CD8-positive, alpha-beta memory T cell (primary cell): Measurements from ENCODE around the gene MAP3K19. TPM values are rescaled to one million over a fixed set of nuclear protein-coding genes. Genes with fewer than 3 reads are reported as not detected.

Experiments used
- CTCF ChIA-PET: fragments of 350-600 bp; sonication (Branson Sonifier 250); formaldehyde crosslinking; loops from one replicate; lab custom pipeline; 2021; ENCODE audit warnings: antibody characterized with exemption; lab: Charles Lee
- POLR2A ChIA-PET: fragments of 350-600 bp; sonication (Branson Sonifier 250); formaldehyde crosslinking; loops from one replicate; lab custom pipeline; 2021; ENCODE audit warnings: antibody characterized with exemption; lab: Charles Lee
- DNase-seq, 5 donors: peaks; one replicate each; pipeline versions ENCODE4 v3.0.0 to v3.0.0-alpha.2; 2020 to 2022; ENCODE audit warnings: mixed read lengths in 1 of 5
- H3K27ac ChIP-seq: one replicate; pipeline ENCODE4 v1.7.0; 2013; ENCODE audit warnings: low read depth, mild to moderate bottlenecking, low read length, moderate library complexity
- H3K27me3 ChIP-seq: 2 replicates; pipeline ENCODE4 v1.7.0; 2013; ENCODE audit warnings: low read length, mild to moderate bottlenecking; ENCODE audit not compliant: insufficient read depth, poor library complexity, severe bottlenecking
- H3K36me3 ChIP-seq: 2 replicates; pipeline ENCODE4 v1.7.0; 2013; ENCODE audit warnings: mild to moderate bottlenecking, low read length, moderate library complexity; ENCODE audit not compliant: insufficient read depth
- H3K4me1 ChIP-seq: 2 replicates; pipeline ENCODE4 v1.7.0; 2013; ENCODE audit warnings: mild to moderate bottlenecking, low read length, moderate library complexity; ENCODE audit not compliant: insufficient read depth
- H3K4me3 ChIP-seq: 2 replicates; pipeline ENCODE4 v1.7.0; 2013; ENCODE audit warnings: mild to moderate bottlenecking, low read length
- H3K9me3 ChIP-seq: 2 replicates; pipeline ENCODE4 v1.7.0; 2013; ENCODE audit warnings: mild to moderate bottlenecking, low read length
- H3K27ac Mint-ChIP-seq, 8 donors: one replicate each; pipeline ENCODE4 v1.8.0; 2020 to 2021; ENCODE audit warnings: mixed read lengths in 8 of 8, mild to moderate bottlenecking in 6 of 8, inconsistent platforms in 3 of 8, moderate library complexity in 3 of 8
- H3K27me3 Mint-ChIP-seq, 2 donors: one replicate each; pipeline ENCODE4 v1.8.0; 2020 to 2021; ENCODE audit warnings: mixed read lengths in 2 of 2, mild to moderate bottlenecking in 1 of 2, moderate library complexity in 1 of 2
- H3K36me3 Mint-ChIP-seq, 3 donors: one replicate each; pipeline ENCODE4 v1.8.0; 2020 to 2021; ENCODE audit warnings: mixed read lengths in 3 of 3, inconsistent platforms in 1 of 3, mild to moderate bottlenecking in 1 of 3
- H3K4me1 Mint-ChIP-seq, 3 donors: one replicate each; pipeline ENCODE4 v1.8.0; 2020 to 2021; ENCODE audit warnings: mixed read lengths in 3 of 3, inconsistent platforms in 1 of 3, mild to moderate bottlenecking in 1 of 3
- H3K4me3 Mint-ChIP-seq, 7 donors: one replicate each; pipeline ENCODE4 v1.8.0; 2020 to 2021; ENCODE audit warnings: mixed read lengths in 7 of 7, mild to moderate bottlenecking in 6 of 7, moderate library complexity in 4 of 7, inconsistent platforms in 2 of 7
- H3K9me3 Mint-ChIP-seq, 5 donors: one replicate each; pipeline ENCODE4 v1.8.0; 2020 to 2022; ENCODE audit warnings: mixed read lengths in 5 of 5, mild to moderate bottlenecking in 3 of 5, moderate library complexity in 2 of 5, inconsistent platforms in 1 of 5
- polyA plus RNA-seq: library from polyadenylated mRNA; unstranded; fragments of 300-500 nt; fragmentation: Illumina TruSeq; gene quantifications from one replicate; pipeline ENCODE4 v1.2.3, GENCODE V29; 2021
- total RNA-seq, 2 experiments: library from RNA; stranded (reverse); gene quantifications; one replicate each; pipeline ENCODE4 v1.2.3, GENCODE V29; 2021

MAP3K19 gene
- total and polyA plus RNA-seq, 3 experiments from 2014 or later: not detected

- Mint-ChIP-seq H3K4me3 (peak overlapping the region in 2 of 7 donors; percentile 20 to 33), H3K36me3 (peaks cover 0 to 55% (median 15%) of the 10 kb centered on the region in 3 donors), H3K4me1 (peaks cover 62 to 92% (median 85%) of the 10 kb centered on the region in 3 donors), H3K9me3 (no peaks in the 10 kb centered on the region), H3K27ac (peak overlapping the region in 1 of 8 donors; percentile 9), H3K27me3 (no peaks in the 10 kb centered on the region)
- ChIA-PET POLR2A (no interaction called here), CTCF (no interaction called here)
- no peak overlapping the region for H3K4me3 ChIP-seq
- peaks cover 39% of the 10 kb centered on the region for H3K4me1 ChIP-seq
- no peaks in the 10 kb centered on the region for H3K27me3 ChIP-seq
- H3K27ac ChIP-seq: no peak overlapping the region
- no peaks in the 10 kb centered on the region for H3K9me3 ChIP-seq
- no peak for DNase-seq
- peaks cover 5% of the 10 kb centered on the region for H3K36me3 ChIP-seq
Measured at GRCh38 chr2:134934150-134934549, 113.1 kb downstream of the MAP3K19 start.

DNA sequence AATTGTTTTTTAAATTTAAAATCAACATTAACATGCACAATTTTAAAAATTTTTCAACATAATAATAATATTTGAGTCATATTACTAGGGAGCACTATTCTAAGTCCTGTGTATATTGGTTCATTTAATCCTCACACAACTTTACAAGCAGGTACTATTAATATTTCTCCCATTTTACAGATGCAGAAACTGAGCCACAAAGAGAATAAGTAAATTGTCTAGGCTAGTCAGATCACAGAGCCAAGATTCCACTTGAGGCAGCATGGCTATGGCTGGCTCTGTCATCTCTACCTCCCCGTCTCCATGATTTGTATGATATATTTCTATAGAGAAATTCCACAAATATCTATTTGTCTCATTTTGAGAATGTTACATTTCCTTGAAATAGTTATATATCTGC lies 113.5 kb downstream of the MAP3K19 start:
- Mint-ChIP-seq H3K36me3 (peaks cover 0 to 54% (median 15%) of the 10 kb centered on the region in 3 donors), H3K4me1 (peaks cover 64 to 94% (median 88%) of the 10 kb centered on the region in 3 donors), H3K27ac (peak overlapping the region in 2 of 8 donors; percentile 9 to 39), H3K4me3 (no peak overlapping the region), H3K9me3 (no peaks in the 10 kb centered on the region), H3K27me3 (no peaks in the 10 kb centered on the region)
- POLR2A ChIA-PET: no interaction called here
- H3K27ac ChIP-seq: no peak overlapping the region
- H3K4me3 ChIP-seq: no peak overlapping the region
- CTCF ChIA-PET: no interaction called here
- no peaks in the 10 kb centered on the region for H3K27me3 ChIP-seq
- H3K4me1 ChIP-seq: peaks cover 40% of the 10 kb centered on the region
- peaks cover 5% of the 10 kb centered on the region for H3K36me3 ChIP-seq
- DNase-seq: no peak
- H3K9me3 ChIP-seq: no peaks in the 10 kb centered on the region

DNA sequence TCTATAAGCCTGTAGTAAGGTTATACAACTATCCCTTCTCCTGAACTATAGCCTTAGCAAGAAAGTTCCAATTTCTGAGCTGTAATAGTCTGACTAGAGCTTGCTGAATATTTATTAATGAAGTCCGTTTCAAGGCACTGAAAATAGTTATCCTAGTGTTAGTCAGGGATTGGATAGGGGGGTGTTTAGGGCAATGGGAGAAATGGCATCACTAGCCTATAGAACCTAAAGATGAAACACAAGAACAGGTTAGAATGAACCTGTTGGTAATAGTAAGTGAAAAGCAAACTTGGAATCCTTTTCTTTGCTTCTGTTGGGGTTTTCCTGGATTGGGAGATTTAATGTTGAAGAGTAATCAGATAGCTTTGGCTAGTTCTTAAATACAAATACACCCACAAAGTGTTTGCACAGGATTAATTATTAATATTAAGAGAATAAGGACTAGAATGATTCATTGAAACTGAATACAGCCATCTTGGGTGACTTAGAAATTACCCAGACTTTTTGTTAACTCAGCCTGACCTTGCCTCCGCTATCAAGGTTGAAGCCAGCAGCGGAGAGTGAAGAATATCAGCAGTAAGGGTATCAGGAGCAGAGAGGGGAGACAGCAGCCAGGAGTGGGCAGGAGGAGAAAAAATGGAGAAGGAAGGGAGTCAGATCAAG lies 114.3 kb downstream of the MAP3K19 start:
- Histone ChIP-seq H3K27ac (no peak overlapping the region), H3K36me3 (no peaks in the 10 kb centered on the region)
- CTCF ChIA-PET: no interaction called here

DNA sequence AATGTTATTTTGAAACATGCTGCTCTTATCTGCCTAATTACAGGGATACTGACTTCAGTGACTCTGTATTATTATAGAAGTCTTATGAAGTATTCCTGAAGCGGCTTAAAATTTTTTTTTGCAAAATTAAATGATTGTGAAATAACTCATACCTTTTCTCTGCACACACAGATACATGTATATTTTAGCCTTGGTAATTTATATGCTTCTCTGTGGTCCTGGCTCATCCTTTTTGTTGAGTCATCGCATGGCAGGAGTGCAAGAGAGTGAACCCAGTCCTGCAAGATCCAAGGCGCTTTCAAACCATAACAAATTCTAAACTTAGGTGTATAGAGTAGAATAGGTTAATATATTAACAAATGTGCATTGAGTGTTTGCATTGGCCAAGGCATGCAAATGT lies 120.1 kb downstream of the MAP3K19 start:
- ChIA-PET POLR2A (no interaction called here), CTCF (no interaction called here)
- H3K27me3 Mint-ChIP-seq: no peaks in the 10 kb centered on the region
- Histone ChIP-seq H3K4me3 (no peak overlapping the region), H3K9me3 (no peaks in the 10 kb centered on the region), H3K27me3 (no peaks in the 10 kb centered on the region), H3K27ac (no peak overlapping the region), H3K36me3 (no peaks in the 10 kb centered on the region), H3K4me1 (peaks cover 64% of the 10 kb centered on the region)
- peaks cover 72 to 96% (median 94%) of the 10 kb centered on the region in 3 donors for H3K4me1 Mint-ChIP-seq
- H3K27ac Mint-ChIP-seq: peak overlapping the region in 1 of 8 donors; percentile 0
- H3K9me3 Mint-ChIP-seq: no peaks in the 10 kb centered on the region
- no peak for DNase-seq
- peaks cover 0 to 52% (median 15%) of the 10 kb centered on the region in 3 donors for H3K36me3 Mint-ChIP-seq
- H3K4me3 Mint-ChIP-seq: peak overlapping the region in 4 of 7 donors; percentile 10 to 34 (median 31)

More for the DNA sequence above, 114.3 kb downstream of the MAP3K19 start:
- Mint-ChIP-seq H3K27me3 (no peaks in the 10 kb centered on the region), H3K9me3 (no peaks in the 10 kb centered on the region), H3K4me3 (peak overlapping the region in 3 of 7 donors; percentile 29 to 58 (median 40)), H3K27ac (peak overlapping the region in 6 of 8 donors; percentile 17 to 88 (median 52)), H3K4me1 (peaks cover 62 to 92% (median 87%) of the 10 kb centered on the region in 3 donors), H3K36me3 (peaks cover 0 to 50% (median 15%) of the 10 kb centered on the region in 3 donors)
- POLR2A ChIA-PET: no interaction called here
- no peak for DNase-seq
- H3K4me1 ChIP-seq: peaks cover 46% of the 10 kb centered on the region
- no peak overlapping the region for H3K4me3 ChIP-seq
- no peaks in the 10 kb centered on the region for H3K27me3 ChIP-seq
- no peaks in the 10 kb centered on the region for H3K9me3 ChIP-seq

- Mint-ChIP-seq H3K27ac (peak overlapping the region; percentile 2 to 73 (median 59)), H3K4me1 (peaks cover 75 to 97% (median 96%) of the 10 kb centered on the region in 3 donors), H3K9me3 (no peaks in the 10 kb centered on the region), H3K4me3 (peak overlapping the region in 6 of 7 donors; percentile 14 to 70 (median 52)), H3K36me3 (peaks cover 0 to 50% (median 12%) of the 10 kb centered on the region in 3 donors), H3K27me3 (no peaks in the 10 kb centered on the region)
- ChIA-PET POLR2A (interaction anchor here (0.5 kb wide), 2 partner anchors 241 to 546 kb away, joined by 3 to 4 read pairs; no protein-coding TSS in a partner anchor), CTCF (no interaction called here)
- Histone ChIP-seq H3K9me3 (no peaks in the 10 kb centered on the region), H3K36me3 (no peaks in the 10 kb centered on the region), H3K27me3 (no peaks in the 10 kb centered on the region), H3K4me1 (peaks cover 68% of the 10 kb centered on the region), H3K4me3 (no peak overlapping the region), H3K27ac (no peak overlapping the region)
- no peak for DNase-seq
Measured at GRCh38 chr2:134926231-134926931, 120.9 kb downstream of the MAP3K19 start.

- no peak for DNase-seq
- ChIA-PET CTCF (no interaction called here), POLR2A (no interaction called here)
- Mint-ChIP-seq H3K9me3 (no peaks in the 10 kb centered on the region), H3K27ac (peak overlapping the region in 2 of 8 donors; percentile 44 to 50), H3K36me3 (peaks cover 0 to 47% (median 10%) of the 10 kb centered on the region in 3 donors), H3K27me3 (no peaks in the 10 kb centered on the region), H3K4me3 (peak overlapping the region in 4 of 7 donors; percentile 5 to 34 (median 18)), H3K4me1 (peaks cover 71 to 95% (median 94%) of the 10 kb centered on the region in 3 donors)
- no peak overlapping the region for H3K4me3 ChIP-seq
- no peaks in the 10 kb centered on the region for H3K9me3 ChIP-seq
- peaks cover 4% of the 10 kb centered on the region for H3K36me3 ChIP-seq
- H3K27ac ChIP-seq: no peak overlapping the region
- peaks cover 80% of the 10 kb centered on the region for H3K4me1 ChIP-seq
- no peaks in the 10 kb centered on the region for H3K27me3 ChIP-seq
Measured at GRCh38 chr2:134924912-134925311, 122.3 kb downstream of the MAP3K19 start.

DNA sequence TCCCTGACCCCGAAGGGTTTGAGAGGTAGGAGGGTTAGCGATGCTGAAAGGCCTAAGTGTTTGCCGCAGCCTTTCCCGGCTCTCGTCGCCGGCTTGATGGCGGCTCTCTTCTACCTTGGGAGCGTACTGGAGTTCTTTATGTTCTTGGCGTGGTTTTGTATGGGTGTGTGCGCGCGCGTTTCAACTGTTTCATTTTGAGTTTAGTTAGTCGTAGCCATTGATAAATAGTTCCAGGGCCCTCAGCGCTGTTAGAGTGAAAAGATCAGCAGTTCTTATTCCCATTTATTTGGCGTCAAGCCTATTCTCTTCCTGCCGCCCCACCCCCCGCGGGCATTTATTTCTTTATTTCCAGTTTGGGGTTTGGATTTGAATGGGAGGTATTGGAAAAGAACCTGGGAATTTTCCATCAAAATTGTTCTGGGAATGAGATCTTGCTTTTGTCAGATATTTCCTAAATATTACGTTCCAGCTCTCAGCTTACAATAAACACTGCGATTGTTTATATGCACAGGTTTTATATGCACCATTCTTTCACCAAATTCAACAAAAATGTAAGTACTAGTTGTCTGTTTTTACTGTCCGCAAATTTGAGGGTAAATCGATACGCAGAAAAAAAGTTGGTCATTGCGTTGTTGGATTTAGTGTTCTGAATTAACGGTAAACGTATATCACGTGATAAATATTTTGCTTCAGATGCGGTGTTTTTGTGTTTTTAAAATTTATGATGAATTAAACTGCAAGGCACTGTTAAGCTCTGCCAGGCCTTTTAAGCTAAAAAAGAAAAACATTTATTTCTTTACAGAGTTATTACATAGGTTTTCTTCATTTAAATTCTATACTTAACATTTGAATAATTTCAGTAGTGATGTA lies 127.7 kb downstream of the MAP3K19 start:
- CTCF ChIA-PET: no interaction called here
- H3K4me1 Mint-ChIP-seq: peaks cover 56 to 75% (median 65%) of the 10 kb centered on the region in 3 donors
- Histone ChIP-seq H3K36me3 (peaks cover 4% of the 10 kb centered on the region), H3K9me3 (no peaks in the 10 kb centered on the region), H3K27ac (peak overlapping the region; percentile 96), H3K4me1 (peaks cover 55% of the 10 kb centered on the region), H3K27me3 (no peaks in the 10 kb centered on the region), H3K4me3 (peak overlapping the region; percentile 91)
- peak; percentile 21 to 56 (median 35) for DNase-seq
- POLR2A ChIA-PET: interaction anchor here (1.1 to 2.4 kb wide), 2 partner anchors 611 to 822 kb away, joined by 3 to 15 read pairs; partner anchors contain the start of genes R3HDM1, UBXN4 and ZRANB3
- peaks cover 2 to 40% (median 3%) of the 10 kb centered on the region in 3 donors for H3K36me3 Mint-ChIP-seq
- H3K4me3 Mint-ChIP-seq: peak overlapping the region; percentile 89 to 99 (median 91)
- peak overlapping the region; percentile 91 to 100 (median 98) for H3K27ac Mint-ChIP-seq
- H3K27me3 Mint-ChIP-seq: peaks cover 4 to 5% of the 10 kb centered on the region in 2 donors
- peaks cover 0 to 3% (median 0%) of the 10 kb centered on the region in 5 donors for H3K9me3 Mint-ChIP-seq
